G401 (cell line): Measurements from ENCODE around the gene TTLL5. TPM values are rescaled to one million over a fixed set of nuclear protein-coding genes. Genes with fewer than 3 reads are reported as not detected.
"Not testable (repeated sequence)": the region's sequence is repeated elsewhere in the genome, so short reads cannot be mapped to it uniquely, and the experiment has no call there.

Source experiments
- DNase-seq: peaks from one replicate; pipeline ENCODE4 v3.0.0-alpha.2; 2015; ENCODE audit warnings: low spot score
- in situ Hi-C: cut with HindIII; loops from 2 replicates; pipeline ENCODE4 v1.10.0; 2016; ENCODE audit warnings: low sequenced_read_pairs, mixed read lengths
- total RNA-seq: library from RNA; depleted of rRNA; stranded (reverse); fragments of >200 nt; shearing (Covaris generic); gene quantifications from 2 replicates; pipeline ENCODE4 v1.2.3, GENCODE V29; 2014

The TTLL5 gene
- total RNA-seq, 1 experiment from 2014 or later = 25.6 TPM

DNA sequence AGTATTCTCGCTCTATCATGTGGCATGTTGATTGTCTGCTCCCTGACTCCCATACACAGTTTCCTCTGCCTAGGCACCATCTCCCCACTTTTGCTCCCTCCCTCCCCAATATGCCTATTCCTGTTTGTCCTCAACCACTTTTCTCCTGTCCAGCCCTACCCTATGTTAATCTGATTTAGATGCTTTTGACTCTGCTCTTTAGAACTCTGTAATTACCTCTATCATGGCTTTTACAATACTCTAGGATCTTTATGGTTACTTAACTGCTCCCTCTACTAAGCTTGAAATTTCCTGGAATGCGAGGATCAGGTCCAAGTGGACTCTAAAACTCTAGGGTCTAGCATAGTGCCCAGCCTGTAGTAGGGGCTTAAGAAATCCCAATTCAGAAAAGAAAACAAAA is 252.1 kb downstream of the TTLL5 start:
- in situ Hi-C loops = no loop called here
- no peak for DNase-seq

DNA sequence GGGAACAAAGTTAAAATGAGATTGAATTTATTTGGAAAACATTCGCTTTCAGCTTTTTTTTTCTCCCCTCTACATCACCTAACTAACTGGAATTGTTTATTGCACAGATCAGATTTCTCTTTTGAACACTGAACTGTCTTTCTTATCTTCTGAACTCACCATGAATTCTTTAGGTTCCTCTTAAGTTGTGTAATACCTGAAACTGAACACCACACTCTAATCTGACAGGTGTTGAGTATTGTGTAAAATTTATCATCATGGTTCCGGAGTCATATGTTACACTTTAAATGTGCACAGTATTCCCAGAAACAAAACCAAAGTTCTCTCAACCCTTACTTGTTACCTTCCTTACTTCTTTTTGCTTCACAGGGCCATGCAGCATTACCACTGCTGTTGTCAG is 254.0 kb downstream of the TTLL5 start:
- no peak for DNase-seq
- in situ Hi-C loops = no loop called here

DNA sequence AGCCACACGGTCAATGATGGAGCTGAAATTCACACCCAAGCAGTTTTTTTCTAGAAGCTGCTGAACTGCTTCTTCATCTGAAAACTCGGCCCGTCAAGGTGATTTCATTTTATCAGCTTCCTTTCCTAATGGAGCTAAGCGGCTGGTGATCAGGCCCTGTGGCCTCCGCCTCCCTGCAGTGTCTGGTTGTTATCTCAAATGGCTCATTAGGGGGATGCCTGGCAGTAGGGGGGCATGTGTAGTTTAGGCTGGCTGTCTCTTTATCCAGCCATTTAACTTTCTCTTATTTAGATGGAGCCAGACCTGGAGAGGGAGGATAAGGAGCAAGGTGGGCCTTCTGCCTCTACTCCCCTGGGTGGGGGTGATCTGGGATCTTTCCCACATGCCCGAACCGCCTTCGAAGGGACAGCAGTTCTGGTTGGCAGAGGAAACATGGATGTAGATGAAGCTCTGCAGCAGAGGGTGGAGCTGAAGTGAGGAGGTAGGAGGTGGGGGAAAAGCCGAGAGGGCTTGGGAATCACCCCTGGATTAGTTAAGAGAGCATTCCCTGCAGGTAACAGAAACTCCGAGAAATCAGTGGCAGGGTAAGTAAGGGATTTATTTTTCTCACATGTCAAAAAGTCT is 256.4 kb downstream of the TTLL5 start:
- no peak for DNase-seq
- in situ Hi-C loops = no loop called here

DNA sequence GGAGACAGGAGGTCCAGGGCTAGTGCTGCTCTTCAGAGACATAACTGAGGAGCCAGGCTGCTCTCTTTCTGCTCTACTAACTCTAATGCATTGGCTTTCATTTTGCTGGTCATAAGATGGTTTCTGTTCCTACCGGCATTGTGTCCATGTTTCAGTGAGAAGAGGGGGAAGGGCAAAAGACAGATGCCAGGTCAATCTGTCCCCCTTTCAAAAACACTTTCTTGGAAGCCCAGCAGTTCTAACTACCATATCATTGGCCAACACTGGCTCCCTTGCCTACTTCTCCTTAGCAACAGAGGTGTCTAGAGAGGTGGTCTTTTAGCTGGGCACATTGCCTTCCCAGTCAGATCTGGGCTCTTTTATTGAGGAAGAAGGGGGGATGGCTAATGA is 256.9 kb downstream of the TTLL5 start:
- DNase-seq = no peak

DNA sequence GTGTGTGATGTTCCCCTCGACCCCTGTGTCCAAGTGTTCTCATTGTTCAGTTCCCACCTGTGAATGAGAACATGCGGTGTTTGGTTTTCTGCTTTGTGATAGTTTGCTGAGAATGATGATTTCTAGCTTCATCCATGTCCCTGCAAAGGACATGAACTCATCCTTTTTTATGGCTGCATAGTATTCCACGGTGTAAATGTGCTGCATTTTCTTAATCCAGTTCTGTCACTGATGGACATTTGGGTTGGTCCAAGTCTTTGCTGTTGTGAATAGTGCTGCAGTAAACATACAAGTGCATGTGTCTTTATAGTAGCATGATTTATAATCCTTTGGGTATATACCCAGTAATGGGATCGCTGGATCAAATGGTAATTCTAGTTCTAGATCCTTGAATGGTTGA is 259.4 kb downstream of the TTLL5 start:
- in situ Hi-C loops, DNase-seq: not testable (repeated sequence)

More for the DNA sequence above, 256.9 kb downstream of the TTLL5 start:
- in situ Hi-C loops = no loop called here

DNA sequence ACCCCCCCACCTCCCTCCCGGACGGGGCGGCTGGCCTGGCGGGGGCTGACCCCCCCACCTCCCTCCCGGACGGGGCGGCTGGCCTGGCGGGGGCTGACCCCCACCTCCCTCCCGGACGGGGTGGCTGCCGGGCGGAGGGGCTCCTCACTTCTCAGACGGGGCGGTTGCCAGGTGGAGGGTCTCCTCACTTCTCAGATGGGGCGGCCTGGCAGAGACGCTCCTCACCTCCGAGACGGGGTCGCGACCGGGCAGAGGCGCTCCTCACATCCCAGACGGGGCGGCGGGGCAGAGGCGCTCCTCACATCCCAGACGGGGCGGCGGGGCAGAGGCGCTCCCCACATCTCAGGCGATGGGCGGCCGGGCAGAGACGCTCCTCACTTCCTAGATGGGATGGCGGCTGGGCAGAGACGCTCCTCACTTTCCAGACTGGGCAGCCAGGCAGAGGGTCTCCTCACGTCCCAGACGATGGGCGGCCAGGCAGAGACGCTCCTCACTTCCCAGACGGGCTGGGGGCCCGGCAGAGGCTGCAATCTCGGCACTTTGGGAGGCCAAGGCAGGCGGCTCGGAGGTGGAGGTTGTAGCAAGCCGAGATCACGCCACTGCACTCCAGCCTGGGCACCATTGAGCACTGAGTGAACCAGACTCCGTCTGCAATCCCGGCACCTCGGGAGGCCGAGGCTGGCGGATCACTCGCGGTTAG is 264.2 kb downstream of the TTLL5 start:
- in situ Hi-C loops, DNase-seq: not testable (repeated sequence)

DNA sequence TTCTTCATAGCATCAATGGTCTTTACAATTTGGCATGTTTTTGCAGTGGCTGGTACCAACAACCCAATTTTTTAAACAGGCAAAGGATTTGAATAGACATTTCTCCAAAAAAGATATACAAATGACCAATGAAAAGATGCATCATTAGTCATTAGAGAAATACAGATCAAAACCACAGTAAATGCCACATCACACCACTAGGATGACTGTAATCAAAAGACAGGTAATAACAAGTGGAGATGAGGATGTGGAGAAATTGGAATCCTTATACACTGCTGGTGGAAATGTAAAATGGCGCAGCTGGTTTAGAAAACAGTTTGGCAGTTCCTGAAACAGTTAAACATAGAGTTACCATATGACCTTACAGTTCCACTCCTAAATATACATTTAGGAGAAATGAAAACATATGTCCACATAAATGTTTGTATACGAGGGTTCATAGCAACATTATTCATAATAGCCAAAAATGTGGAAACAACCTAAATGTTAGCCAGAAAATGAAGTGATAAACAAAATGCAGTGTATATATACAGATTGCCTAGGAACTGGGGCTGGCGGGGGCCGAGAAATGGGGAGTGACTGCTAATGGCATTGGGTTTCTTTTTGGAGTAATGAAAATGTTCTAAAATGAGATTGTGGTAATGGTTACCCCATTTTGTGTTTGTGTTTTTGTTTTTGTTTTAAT is 265.5 kb downstream of the TTLL5 start:
- DNase-seq = no peak
- in situ Hi-C loops = no loop called here

DNA sequence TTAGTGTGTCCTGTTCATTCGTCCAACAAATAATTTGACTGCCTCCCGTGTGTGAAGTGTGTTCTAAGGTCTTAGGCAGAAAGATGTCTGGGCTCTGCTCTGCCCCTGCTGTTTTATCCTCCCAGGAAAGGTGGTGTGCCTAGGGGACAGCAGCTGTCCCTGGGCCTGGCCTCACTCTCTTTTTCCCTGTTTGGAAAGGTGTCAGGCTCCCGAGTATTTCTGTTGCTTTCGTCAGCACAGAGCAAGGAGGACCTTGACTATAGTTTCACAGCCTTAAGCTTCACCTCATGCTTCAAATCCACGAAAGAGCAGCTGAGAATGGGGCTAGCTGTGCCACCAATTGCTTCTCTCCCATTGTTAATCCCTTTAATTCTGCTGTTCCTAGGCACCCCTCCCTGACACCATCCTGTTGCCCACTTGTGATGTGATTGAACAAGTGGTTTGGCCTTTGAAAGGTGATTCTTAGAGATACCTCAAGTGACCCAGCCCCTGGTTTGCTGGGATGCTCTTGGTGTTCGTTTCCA is 266.6 kb downstream of the TTLL5 start:
- DNase-seq = no peak
- in situ Hi-C loops = no loop called here

DNA sequence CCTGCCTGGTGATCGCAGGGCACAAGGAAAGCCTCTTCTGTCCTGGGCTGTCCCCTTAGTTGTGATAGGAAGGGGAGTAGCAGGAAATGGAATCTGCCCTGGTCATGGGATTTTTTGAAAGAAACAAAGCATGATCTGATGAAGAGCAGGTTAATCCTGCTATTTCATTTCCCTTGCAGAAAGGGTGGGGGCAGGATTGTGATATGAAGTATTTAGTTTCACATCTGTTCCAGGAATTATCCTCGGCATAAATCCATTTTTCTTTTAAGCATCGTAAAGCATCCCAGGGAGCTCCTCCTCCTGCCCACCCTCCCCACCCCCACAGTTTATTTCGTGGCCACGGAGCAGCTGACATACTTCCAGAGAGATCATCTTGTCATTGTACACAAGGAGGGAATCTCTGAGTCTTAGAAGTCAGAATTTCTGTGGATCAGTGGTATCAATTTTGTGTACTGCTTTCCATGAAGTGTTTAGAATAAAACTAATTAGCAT is 267.7 kb downstream of the TTLL5 start:
- in situ Hi-C loops = no loop called here
- DNase-seq = no peak

DNA sequence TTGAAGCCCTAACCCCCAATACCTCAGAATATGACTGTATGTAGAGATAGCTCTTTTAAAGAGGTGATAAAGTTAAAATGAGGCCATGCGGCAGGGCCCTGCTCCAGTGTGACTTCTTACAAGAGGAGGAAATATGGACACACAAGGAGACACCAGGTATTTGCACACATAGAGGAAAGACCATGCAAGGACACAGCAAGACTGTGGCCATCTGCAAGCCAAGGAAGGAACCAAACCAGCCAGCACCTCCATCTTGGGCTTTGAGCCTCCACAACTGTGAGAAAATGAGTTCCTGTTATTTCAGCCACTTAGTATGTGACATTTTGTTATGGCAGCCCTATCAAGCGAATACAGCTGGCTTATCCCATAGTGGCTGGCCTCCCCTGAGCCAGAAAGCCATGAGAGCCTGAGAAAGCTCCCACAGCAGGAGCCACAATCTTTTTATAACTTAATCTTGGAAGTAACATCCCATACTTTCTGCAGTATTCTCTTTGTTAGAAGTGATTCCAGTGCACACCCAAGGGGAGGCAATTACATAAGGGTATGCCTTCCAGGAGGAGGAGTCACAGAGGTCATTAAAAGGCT is 272.8 kb downstream of the TTLL5 start:
- DNase-seq = no peak
- in situ Hi-C loops = no loop called here

DNA sequence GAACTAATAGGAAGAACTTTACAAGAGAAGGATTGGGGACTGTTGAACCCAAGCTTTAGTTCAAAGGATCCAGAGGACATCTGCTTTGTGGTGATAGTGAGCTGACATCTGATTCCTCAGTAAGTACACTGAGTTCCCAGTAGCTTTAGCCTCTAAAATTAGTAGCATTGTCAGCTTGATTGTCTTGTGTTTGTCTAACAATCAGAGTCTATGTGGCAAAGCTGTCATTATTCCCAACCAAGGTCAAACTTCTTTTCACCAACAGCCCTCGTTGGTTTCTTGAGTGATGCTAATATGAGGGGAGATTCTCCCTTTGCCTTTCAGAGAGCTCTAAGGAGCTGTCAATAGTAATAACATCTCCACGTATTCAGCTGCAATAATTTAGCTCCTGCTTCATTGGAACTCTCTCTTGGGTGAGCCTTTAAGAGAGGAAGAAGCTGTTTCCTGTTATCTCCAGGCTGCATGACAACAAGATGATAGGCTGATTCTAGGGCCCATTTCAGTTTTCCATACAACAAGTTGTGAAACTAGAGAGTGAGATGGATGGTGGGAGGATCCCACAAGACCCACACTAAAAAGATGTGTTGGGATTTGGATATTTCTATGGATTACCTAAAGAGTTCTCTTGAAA is 274.1 kb downstream of the TTLL5 start:
- in situ Hi-C loops = no loop called here
- no peak for DNase-seq

DNA sequence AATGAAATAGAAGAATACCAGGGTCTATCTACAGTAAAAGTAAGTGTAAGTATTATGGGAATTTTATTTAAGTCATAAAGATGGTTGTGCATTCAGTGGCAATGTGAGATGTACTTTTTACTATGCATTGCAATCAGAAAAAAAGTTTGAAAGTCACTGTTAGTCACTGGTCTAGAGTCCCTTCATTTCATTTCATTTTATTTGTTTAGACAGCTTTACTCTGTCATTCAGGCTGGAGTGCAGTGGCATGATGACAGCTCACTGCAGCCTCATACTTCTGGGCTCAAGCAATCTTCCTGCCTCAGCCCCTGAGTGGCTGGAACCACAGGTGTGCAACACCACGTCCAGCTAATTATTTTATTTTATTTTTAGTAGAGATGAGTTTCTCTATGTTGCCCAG is 278.2 kb downstream of the TTLL5 start:
- no peak for DNase-seq
- in situ Hi-C loops = no loop called here

DNA sequence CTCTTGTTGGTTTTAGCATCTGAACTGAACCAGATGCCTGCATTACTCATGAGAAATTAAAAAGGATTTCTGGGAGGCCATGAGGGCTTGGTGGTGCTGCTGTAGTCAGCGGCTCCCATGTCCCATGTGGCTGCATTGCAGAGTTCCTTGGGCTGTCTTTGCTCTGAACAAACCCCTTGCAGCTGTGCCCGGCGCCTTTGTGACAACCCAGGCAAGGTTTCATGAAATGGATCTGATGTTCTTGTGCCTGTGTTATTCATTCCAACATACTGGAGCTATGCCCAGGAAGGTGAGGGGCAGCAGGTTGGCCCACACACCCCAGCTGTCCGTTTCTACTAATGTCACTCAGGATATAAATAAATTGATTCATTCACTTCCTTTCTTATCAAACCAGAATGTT is 280.0 kb downstream of the TTLL5 start:
- in situ Hi-C loops = no loop called here

DNA sequence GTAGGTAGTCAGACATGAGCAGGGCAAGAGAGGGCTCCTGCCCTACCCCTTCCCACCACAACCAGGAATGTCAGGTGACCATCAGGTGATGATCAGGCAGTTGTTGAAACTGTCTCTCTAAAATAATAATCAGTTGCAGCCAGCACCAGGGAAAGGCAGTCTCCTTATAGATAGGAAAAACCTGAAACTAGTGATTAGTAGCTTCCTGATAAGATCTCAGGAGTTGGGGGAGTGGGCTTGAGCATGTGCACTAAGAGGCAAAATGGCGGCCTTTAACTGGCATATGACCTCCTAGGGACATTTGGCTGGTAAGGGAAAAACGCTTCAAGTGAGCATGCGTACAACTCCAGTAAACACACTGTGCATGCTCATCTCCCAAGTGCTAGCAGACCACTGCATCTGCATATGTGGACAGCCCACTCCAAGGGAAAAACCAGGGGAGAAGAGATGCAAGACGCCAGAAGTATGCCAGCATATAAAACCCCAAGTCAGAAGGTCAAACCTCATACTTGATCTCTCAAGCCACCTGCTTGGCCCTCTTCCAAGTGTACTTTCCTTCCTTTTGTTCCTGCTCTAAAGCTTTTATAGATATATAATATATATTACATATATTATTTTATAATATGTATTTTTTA is 283.7 kb downstream of the TTLL5 start:
- no peak for DNase-seq
- in situ Hi-C loops = no loop called here

More for the DNA sequence above, 280.0 kb downstream of the TTLL5 start:
- DNase-seq = no peak

DNA sequence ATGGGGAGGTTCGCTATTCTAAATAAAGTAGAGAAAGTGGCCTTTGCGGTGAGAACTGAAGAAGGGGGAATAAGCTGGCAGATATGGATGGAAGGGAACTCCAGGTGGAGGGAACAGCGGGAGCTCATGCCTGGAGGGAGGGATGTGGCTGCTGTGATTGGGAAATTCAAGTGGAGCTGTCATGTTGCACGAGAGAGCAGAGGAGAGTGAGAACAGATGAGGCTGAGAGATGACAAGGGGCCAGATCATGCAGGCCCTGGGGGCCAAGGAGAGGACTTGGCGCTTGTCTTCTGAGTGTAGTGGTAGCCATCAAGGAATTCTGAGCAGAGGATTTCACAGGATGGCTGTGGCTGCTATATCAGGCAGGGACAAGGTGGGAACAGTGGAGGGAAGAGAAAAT is 285.7 kb downstream of the TTLL5 start:
- in situ Hi-C loops = no loop called here
- DNase-seq = no peak

DNA sequence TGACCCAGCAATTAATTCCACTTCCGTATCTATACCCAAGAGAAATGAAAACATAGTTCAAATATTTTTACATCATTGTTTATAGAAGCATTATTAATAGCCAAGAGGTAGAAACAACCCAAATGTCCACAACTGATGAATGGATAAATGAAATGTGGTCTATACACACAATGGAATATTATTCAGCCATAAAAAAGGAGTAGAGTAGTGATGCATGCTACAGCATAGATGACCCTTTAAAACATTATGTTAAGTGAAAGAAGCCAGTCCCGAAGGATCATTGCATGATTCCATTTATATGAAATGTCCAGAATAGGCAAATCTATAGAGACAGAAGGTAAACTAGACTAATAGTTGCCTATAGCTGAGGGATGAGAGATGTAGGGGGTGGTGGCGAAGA is 291.4 kb downstream of the TTLL5 start:
- in situ Hi-C loops = no loop called here
- DNase-seq = no peak

DNA sequence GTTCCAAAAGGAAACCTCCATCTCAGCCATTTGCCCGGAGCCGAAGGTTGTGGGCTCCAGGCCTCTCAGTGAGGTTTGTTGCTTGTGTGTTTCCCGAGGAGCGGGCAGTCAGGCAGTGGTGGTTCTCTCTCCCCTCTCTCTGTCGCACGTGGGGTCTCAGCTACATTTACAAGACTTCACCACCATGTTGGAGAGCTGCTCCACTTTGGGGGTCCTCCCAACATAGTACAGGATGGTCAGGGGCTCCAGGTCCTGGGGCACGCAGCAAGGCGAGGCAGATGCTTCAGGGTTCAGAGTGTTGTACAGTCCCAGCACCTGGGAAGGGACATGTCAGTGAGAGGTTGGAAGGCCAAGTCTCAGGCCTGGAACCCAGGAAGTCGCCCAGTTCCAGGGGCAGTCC is 298.0 kb downstream of the TTLL5 start:
- in situ Hi-C loops = no loop called here
- no peak for DNase-seq

DNA sequence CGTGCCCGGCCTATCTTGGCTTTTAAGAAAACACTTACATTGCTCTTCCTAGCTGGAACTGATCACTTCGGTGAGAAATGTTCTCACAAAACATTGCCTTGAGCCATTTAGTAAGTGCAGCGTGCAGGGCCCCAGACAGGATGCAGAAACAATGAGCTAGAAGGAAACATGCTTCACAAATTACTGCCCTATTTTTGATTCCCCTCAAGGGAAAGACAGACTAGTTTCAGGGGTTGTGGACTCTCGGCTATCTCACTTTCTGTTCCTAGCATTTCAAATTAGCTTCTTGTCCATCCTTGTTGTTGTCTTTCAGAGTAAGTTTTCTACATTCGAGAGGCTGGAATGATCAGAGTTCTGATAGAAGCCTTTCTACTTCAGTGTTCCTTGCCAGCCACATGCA is 299.2 kb downstream of the TTLL5 start:
- DNase-seq = no peak
- in situ Hi-C loops = no loop called here

DNA sequence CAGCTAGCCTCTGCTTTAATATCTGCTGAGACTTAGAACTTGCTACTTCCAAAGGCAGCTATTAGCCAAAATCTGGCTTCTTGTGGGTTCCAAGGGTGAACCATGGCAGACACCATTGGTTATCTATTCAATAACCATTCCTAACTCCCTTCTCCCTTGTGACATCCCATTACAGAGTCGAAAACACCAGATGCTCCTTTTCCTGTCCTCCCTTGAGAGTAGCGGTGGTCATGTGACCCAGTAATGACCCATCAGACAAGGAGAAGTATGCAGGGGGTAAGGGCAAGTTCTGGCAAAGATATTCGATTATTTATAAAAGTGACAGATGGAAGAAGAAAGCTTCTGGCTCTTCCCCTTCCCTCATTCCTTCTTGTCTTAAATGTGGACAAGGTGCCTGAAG is 300.6 kb downstream of the TTLL5 start:
- in situ Hi-C loops = no loop called here
- DNase-seq = no peak
